Measurements from ENCODE around the gene ERC1. TPM values are rescaled to one million over a fixed set of nuclear protein-coding genes. Genes with fewer than 3 reads are reported as not detected.

Gene ERC1
- total and polyA plus RNA-seq, 9 of the 15 experiments (the other 6 are each of a cell fraction or from before 2014, with no cell fraction given): 0.74 to 11.8 (median 4.8) TPM

GRCh38 chr12:1078002-1078401 lies 87.0 kb downstream of the ERC1 start:
- Histone ChIP-seq H3K27me3 (ENCODE audit: control insufficient read depth in 2 of 2, insufficient read depth in 2 of 2, low read length in 2 of 2) (no peaks in the 10 kb centered on the region), H3K4me2 (ENCODE audit: insufficient read depth, low read length) (no peak overlapping the region), H4K20me1 (replicated peaks; ENCODE audit: control insufficient read depth, insufficient read depth, low read length) (no peaks in the 10 kb centered on the region), H3K4me3 (no peak overlapping the region), H3K9me1 (ENCODE audit: control insufficient read depth, insufficient read depth, low read length) (no peaks in the 10 kb centered on the region), H3K27ac (ENCODE audit: extremely low read depth, low read depth, low read length) (no peak overlapping the region), H3K9ac (ENCODE audit: insufficient read depth in 1 of 2, low read depth in 2 of 2, low read length in 2 of 2) (no peak overlapping the region), H3K79me2 (ENCODE audit: control insufficient read depth, insufficient read depth, low read length) (no peaks in the 10 kb centered on the region), H3K4me1 (replicated peaks in 1 of 2; ENCODE audit: control insufficient read depth in 2 of 2, insufficient read depth in 2 of 2, low read length in 2 of 2) (no peaks in the 10 kb centered on the region), H2AFZ (ENCODE audit: low read depth, low read length) (no peak overlapping the region), H3K9me3 (replicated peaks; ENCODE audit: control insufficient read depth, insufficient read depth, low read depth, low read length) (no peaks in the 10 kb centered on the region), H3K36me3 (ENCODE audit: control insufficient read depth, insufficient read depth, low read length) (no peaks in the 10 kb centered on the region)
- POLR2A ChIA-PET: interaction anchor here (0.6 kb wide), 1 partner anchor 34 kb away, joined by 3 read pairs; no protein-coding TSS in a partner anchor
- 97% methylated on average over 3 of the region's 3 CpGs for WGBS (ENCODE audit: insufficient coverage, low coverage, missing lambda C conversion rate)
- CTCF ChIA-PET (ENCODE audit: low intra/inter-chr PET ratio): no interaction called here
- no TSS peak for BruUV-seq (replicated peaks)
- ATAC-seq: no peak
- in situ Hi-C loops (cut with MboI) (loop anchor here (10.0 kb wide), 1 partner anchor 513 kb away; no protein-coding TSS in a partner anchor), intact Hi-C loops (cut with micrococcal nuclease) (no loop called here)
- TF ChIP-seq HNRNPH1 (optimal IDR thresholded peaks at IDR 0.05; ENCODE audit: low read depth, low read length) (no peak), PHTF2 (CRISPR knock-in tag; IDR thresholded peaks at IDR 0.05) (no peak), ATF3 (IDR thresholded peaks at IDR 0.05) (no peak), ATF3 (CRISPR knock-in tag; conservative IDR thresholded peaks at IDR 0.05) (no peak), PCBP1 (IDR thresholded peaks at IDR 0.05; ENCODE audit: low read depth, low read length, poor library complexity, severe bottlenecking) (no peak), SNIP1 (IDR thresholded peaks at IDR 0.05; ENCODE audit: low read depth) (no peak), ZBTB7A (IDR thresholded peaks at IDR 0.05; ENCODE audit: borderline replicate concordance, control insufficient read depth, low read depth, low read length) (no peak), ZBTB34 (CRISPR knock-in tag; IDR thresholded peaks at IDR 0.05) (no peak), CSDE1 (IDR thresholded peaks at IDR 0.05) (no peak), RAD21 (CRISPR knock-in tag; conservative IDR thresholded peaks at IDR 0.05 in 1 of 2, IDR thresholded peaks at IDR 0.05 in 1 of 2) (no peak), OTX1 (CRISPR knock-in tag; IDR thresholded peaks at IDR 0.05) (no peak), SMAD4 (CRISPR knock-in tag; conservative IDR thresholded peaks at IDR 0.05) (no peak), YBX1 (IDR thresholded peaks at IDR 0.05) (no peak), NUFIP1 (IDR thresholded peaks at IDR 0.05; ENCODE audit: partially characterized antibody) (no peak), ZNF41 (CRISPR knock-in tag; conservative IDR thresholded peaks at IDR 0.05) (no peak)
- TF ChIP-seq, protein P1, sequence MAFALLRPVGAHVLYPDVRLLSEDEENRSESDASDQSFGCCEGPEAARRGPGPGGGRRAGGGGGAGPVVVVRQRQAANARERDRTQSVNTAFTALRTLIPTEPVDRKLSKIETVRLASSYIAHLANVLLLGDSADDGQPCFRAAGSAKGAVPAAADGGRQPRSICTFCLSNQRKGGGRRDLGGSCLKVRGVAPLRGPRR (CRISPR knock-in tag; IDR thresholded peaks at IDR 0.05): no peak
- TF ChIP-seq, protein P2, sequence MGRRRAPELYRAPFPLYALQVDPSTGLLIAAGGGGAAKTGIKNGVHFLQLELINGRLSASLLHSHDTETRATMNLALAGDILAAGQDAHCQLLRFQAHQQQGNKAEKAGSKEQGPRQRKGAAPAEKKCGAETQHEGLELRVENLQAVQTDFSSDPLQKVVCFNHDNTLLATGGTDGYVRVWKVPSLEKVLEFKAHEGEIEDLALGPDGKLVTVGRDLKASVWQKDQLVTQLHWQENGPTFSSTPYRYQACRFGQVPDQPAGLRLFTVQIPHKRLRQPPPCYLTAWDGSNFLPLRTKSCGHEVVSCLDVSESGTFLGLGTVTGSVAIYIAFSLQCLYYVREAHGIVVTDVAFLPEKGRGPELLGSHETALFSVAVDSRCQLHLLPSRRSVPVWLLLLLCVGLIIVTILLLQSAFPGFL (CRISPR knock-in tag; IDR thresholded peaks at IDR 0.05): no peak
- no peak for FAIRE-seq
- no peak for DNase-seq (ENCODE audit: extremely low read depth in 1 of 4, low spot score in 3 of 4)

All from K562 (cell line).